ENCODE data around the gene USP19. TPM values are rescaled to one million over a fixed set of nuclear protein-coding genes. Genes with fewer than 3 reads are reported as not detected.

Gene USP19
- total and polyA plus RNA-seq, 9 donors: 26.8 to 40.3 (median 34.3) TPM

- no peaks in the 10 kb centered on the region for H3K9me3 ChIP-seq (replicated peaks; ENCODE audit: control insufficient read depth, low read depth, low read length)
- H3K27me3 ChIP-seq (ENCODE audit: control insufficient read depth, insufficient read depth, low read length): no peaks in the 10 kb centered on the region
- peak overlapping the region; percentile 87 for H3K27ac ChIP-seq (ENCODE audit: low read length)
- H3K4me3 ChIP-seq (ENCODE audit: low read length): peak overlapping the region; percentile 95
- H3K4me1 ChIP-seq (ENCODE audit: control insufficient read depth, insufficient read depth, low read length): peaks cover 33% of the 10 kb centered on the region
- WGBS (ENCODE audit: insufficient coverage): 2% methylated on average over 16 of the region's 30 CpGs
- peak; percentile 96 for DNase-seq
- peaks cover 35% of the 10 kb centered on the region for H3K36me3 ChIP-seq (ENCODE audit: control insufficient read depth, insufficient read depth, low read length)
Observed at GRCh38 chr3:49133226-49133951, 12.8 kb upstream of the USP19 start.

GRCh38 chr3:49132437-49133225 lies 12.0 kb upstream of the USP19 start, which contains the start of gene LAMB2:
TSS of gene LAMB2 (minus strand) at chr3:49133050. CDS start at chr3:49132867, 183 bp downstream.
- H3K36me3 ChIP-seq (ENCODE audit: control insufficient read depth, insufficient read depth, low read length): peaks cover 40% of the 10 kb centered on the region
- H3K27me3 ChIP-seq (ENCODE audit: control insufficient read depth, insufficient read depth, low read length): no peaks in the 10 kb centered on the region
- H3K9me3 ChIP-seq (replicated peaks; ENCODE audit: control insufficient read depth, low read depth, low read length): no peaks in the 10 kb centered on the region
- peak; percentile 93 for DNase-seq
- H3K4me1 ChIP-seq (ENCODE audit: control insufficient read depth, insufficient read depth, low read length): peaks cover 33% of the 10 kb centered on the region
- WGBS (ENCODE audit: insufficient coverage): 11% methylated on average over 11 of the region's 28 CpGs
- peak within 1 kb of the TSS; percentile 87 for H3K27ac ChIP-seq (ENCODE audit: low read length)
- H3K4me3 ChIP-seq (ENCODE audit: low read length): peak within 1 kb of the TSS; percentile 95

DNA sequence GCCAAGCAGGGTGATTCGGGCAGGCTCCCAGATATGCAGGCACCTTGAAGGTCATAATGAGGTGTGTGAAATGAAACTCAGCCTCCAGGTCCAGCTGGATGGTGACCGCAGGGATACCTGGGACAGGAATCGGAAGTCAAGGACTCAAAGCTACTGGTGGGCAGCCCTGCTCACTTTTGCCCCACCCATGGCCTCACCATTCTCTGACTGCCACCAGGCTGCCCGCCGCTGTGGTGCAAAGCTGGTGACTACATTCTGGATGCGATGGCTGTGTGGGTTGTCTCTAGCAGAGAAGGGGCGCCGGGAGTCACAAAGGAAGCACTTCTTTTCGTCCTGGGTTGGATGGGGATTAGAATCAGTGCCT lies 11.4 kb upstream of the USP19 start:
- peaks cover 42% of the 10 kb centered on the region for H3K36me3 ChIP-seq (ENCODE audit: control insufficient read depth, insufficient read depth, low read length)
- H3K4me1 ChIP-seq (ENCODE audit: control insufficient read depth, insufficient read depth, low read length): peaks cover 33% of the 10 kb centered on the region
- H3K9me3 ChIP-seq (replicated peaks; ENCODE audit: control insufficient read depth, low read depth, low read length): no peaks in the 10 kb centered on the region
- no peaks in the 10 kb centered on the region for H3K27me3 ChIP-seq (ENCODE audit: control insufficient read depth, insufficient read depth, low read length)
- WGBS (ENCODE audit: insufficient coverage): 43% methylated on average over 2 of the region's 9 CpGs
- H3K4me3 ChIP-seq (ENCODE audit: low read length): peak overlapping the region; percentile 95
- H3K27ac ChIP-seq (ENCODE audit: low read length): peak overlapping the region; percentile 87
- no peak for DNase-seq

DNA sequence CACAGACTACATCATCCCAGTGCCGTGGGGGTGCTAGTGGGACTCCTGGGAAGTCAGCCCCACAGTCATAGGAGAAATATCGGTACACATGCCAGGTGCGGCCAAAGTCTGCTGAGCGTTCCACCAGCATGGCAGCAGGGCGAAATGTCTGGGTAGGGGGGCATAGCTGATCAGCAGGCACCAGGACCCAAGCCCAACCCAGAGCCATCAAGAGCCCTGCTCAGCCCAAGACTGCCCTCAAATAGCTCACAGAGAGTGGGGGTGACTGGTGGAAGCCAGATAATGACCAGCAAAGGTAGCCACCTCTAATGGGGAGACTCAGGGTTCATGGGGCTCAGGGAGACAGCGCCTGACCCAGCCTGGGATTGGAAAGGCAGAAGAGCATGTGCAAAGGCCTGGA lies 11.0 kb upstream of the USP19 start:
- H3K4me1 ChIP-seq (ENCODE audit: control insufficient read depth, insufficient read depth, low read length): peaks cover 33% of the 10 kb centered on the region

DNA sequence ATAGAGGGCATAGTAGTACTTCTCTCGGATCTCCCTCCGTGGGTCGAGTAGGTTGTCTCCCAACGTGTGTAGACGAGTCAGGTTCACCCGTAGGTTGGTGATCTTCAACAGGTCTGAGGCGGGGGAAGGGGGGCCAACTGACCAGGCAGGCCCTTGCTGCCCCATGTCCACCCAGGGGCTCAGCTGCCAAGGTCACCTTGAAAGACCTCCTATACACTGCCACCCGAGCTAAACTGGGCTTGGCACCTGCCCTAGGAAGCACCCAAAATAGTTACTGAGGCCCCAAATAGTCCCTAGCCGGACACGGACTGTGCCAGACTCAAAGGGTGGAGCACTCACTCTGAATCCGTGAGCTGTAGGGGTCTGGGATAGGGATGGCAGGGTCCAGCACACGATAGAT lies 10.4 kb upstream of the USP19 start:
- WGBS (ENCODE audit: insufficient coverage): 86% methylated on average over 6 of the region's 12 CpGs
- H3K9me3 ChIP-seq (replicated peaks; ENCODE audit: control insufficient read depth, low read depth, low read length): no peaks in the 10 kb centered on the region
- H3K27ac ChIP-seq (ENCODE audit: low read length): peak overlapping the region; percentile 13

More for the DNA sequence above, 11.0 kb upstream of the USP19 start:
- Histone ChIP-seq H3K27ac (ENCODE audit: low read length) (peak overlapping the region; percentile 13), H3K27me3 (ENCODE audit: control insufficient read depth, insufficient read depth, low read length) (no peaks in the 10 kb centered on the region), H3K36me3 (ENCODE audit: control insufficient read depth, insufficient read depth, low read length) (peaks cover 46% of the 10 kb centered on the region), H3K4me3 (ENCODE audit: low read length) (peak overlapping the region; percentile 95), H3K9me3 (replicated peaks; ENCODE audit: control insufficient read depth, low read depth, low read length) (no peaks in the 10 kb centered on the region)
- DNase-seq: no peak
- 89% methylated on average over 6 of the region's 6 CpGs for WGBS (ENCODE audit: insufficient coverage)

GRCh38 chr3:49124991-49125670 lies 4.5 kb upstream of the USP19 start:
- Histone ChIP-seq H3K27me3 (ENCODE audit: control insufficient read depth, insufficient read depth, low read length) (no peaks in the 10 kb centered on the region), H3K36me3 (ENCODE audit: control insufficient read depth, insufficient read depth, low read length) (peaks cover 84% of the 10 kb centered on the region), H3K9me3 (replicated peaks; ENCODE audit: control insufficient read depth, low read depth, low read length) (no peaks in the 10 kb centered on the region), H3K4me1 (ENCODE audit: control insufficient read depth, insufficient read depth, low read length) (peaks cover 9% of the 10 kb centered on the region), H3K4me3 (ENCODE audit: low read length) (no peak overlapping the region), H3K27ac (ENCODE audit: low read length) (no peak overlapping the region)
- 63% methylated on average over 10 of the region's 14 CpGs for WGBS (ENCODE audit: insufficient coverage)
- no peak for DNase-seq

More for the DNA sequence above, 10.4 kb upstream of the USP19 start:
- no peak for DNase-seq
- H3K4me3 ChIP-seq (ENCODE audit: low read length): peak overlapping the region; percentile 95
- H3K4me1 ChIP-seq (ENCODE audit: control insufficient read depth, insufficient read depth, low read length): peaks cover 33% of the 10 kb centered on the region
- H3K27me3 ChIP-seq (ENCODE audit: control insufficient read depth, insufficient read depth, low read length): no peaks in the 10 kb centered on the region
- peaks cover 51% of the 10 kb centered on the region for H3K36me3 ChIP-seq (ENCODE audit: control insufficient read depth, insufficient read depth, low read length)

- H3K36me3 ChIP-seq (ENCODE audit: control insufficient read depth, insufficient read depth, low read length): peaks cover 77% of the 10 kb centered on the region
- H3K27ac ChIP-seq (ENCODE audit: low read length): no peak overlapping the region
- no peak for DNase-seq
- no peaks in the 10 kb centered on the region for H3K9me3 ChIP-seq (replicated peaks; ENCODE audit: control insufficient read depth, low read depth, low read length)
- no peaks in the 10 kb centered on the region for H3K27me3 ChIP-seq (ENCODE audit: control insufficient read depth, insufficient read depth, low read length)
- H3K4me3 ChIP-seq (ENCODE audit: low read length): no peak overlapping the region
- H3K4me1 ChIP-seq (ENCODE audit: control insufficient read depth, insufficient read depth, low read length): peaks cover 15% of the 10 kb centered on the region
- 90% methylated on average over 7 of the region's 7 CpGs for WGBS (ENCODE audit: insufficient coverage)
Observed at GRCh38 chr3:49124203-49124602, 3.6 kb upstream of the USP19 start.

GRCh38 chr3:49123687-49124086 lies 3.1 kb upstream of the USP19 start:
- no peak overlapping the region for H3K27ac ChIP-seq (ENCODE audit: low read length)
- H3K27me3 ChIP-seq (ENCODE audit: control insufficient read depth, insufficient read depth, low read length): no peaks in the 10 kb centered on the region
- peaks cover 77% of the 10 kb centered on the region for H3K36me3 ChIP-seq (ENCODE audit: control insufficient read depth, insufficient read depth, low read length)
- no peak for DNase-seq
- WGBS (ENCODE audit: insufficient coverage): 93% methylated on average over 15 of the region's 17 CpGs
- H3K4me3 ChIP-seq (ENCODE audit: low read length): no peak overlapping the region
- no peaks in the 10 kb centered on the region for H3K9me3 ChIP-seq (replicated peaks; ENCODE audit: control insufficient read depth, low read depth, low read length)
- peaks cover 18% of the 10 kb centered on the region for H3K4me1 ChIP-seq (ENCODE audit: control insufficient read depth, insufficient read depth, low read length)

GRCh38 chr3:49122886-49123545 lies 2.4 kb upstream of the USP19 start:
- peaks cover 18% of the 10 kb centered on the region for H3K4me1 ChIP-seq (ENCODE audit: control insufficient read depth, insufficient read depth, low read length)
- no peaks in the 10 kb centered on the region for H3K27me3 ChIP-seq (ENCODE audit: control insufficient read depth, insufficient read depth, low read length)
- no peak for DNase-seq
- H3K4me3 ChIP-seq (ENCODE audit: low read length): no peak overlapping the region
- H3K9me3 ChIP-seq (replicated peaks; ENCODE audit: control insufficient read depth, low read depth, low read length): no peaks in the 10 kb centered on the region
- H3K36me3 ChIP-seq (ENCODE audit: control insufficient read depth, insufficient read depth, low read length): peaks cover 77% of the 10 kb centered on the region
- H3K27ac ChIP-seq (ENCODE audit: low read length): no peak overlapping the region
- WGBS (ENCODE audit: insufficient coverage): 96% methylated on average over 16 of the region's 17 CpGs
